GM19324 (cell line): Measurements from ENCODE around the gene GABRG3.

Experiments used
- ATAC-seq: cut with Tn5 transposase; IDR thresholded peaks from one replicate; pipeline ENCODE4 v1.9.1; 2021; ENCODE audit warnings: mild to moderate bottlenecking, moderate library complexity; ENCODE audit not compliant: unreplicated experiment, low FRiP score

The GABRG3 gene

GRCh38 chr15:27482287-27482686, 511.3 kb downstream of the GABRG3 start:
- ATAC-seq, result no peak

- ATAC-seq, result no peak
Observed at GRCh38 chr15:27483124-27483523, 512.1 kb downstream of the GABRG3 start.

- ATAC-seq, result no peak
Observed at GRCh38 chr15:27485265-27485664, 514.3 kb downstream of the GABRG3 start.

DNA sequence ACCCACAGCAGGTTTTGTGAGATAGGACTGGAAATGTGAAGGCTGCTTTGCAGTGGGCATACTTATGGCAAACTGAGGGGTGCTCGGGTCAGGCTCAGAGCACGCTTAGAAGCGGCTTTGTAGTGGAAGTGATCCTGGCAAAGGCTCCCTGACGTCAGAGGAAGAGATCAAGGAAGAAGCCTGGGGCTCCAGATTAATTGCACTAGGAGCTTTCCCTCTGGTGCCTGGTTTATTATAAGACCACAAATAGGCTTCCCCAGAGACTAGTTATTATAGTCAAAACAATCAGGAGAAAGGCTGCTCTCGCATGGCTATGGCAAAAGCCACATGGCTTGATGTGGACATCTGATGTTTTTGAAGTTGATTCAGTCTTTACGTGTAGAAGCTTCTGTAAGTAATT, 515.1 kb downstream of the GABRG3 start:
- no peak for ATAC-seq

GRCh38 chr15:27486683-27487647, 516.0 kb downstream of the GABRG3 start:
- no peak for ATAC-seq

GRCh38 chr15:27487846-27488245, 516.9 kb downstream of the GABRG3 start:
- ATAC-seq, result no peak

- no peak for ATAC-seq
Observed at GRCh38 chr15:27490867-27491595, 520.0 kb downstream of the GABRG3 start.

DNA sequence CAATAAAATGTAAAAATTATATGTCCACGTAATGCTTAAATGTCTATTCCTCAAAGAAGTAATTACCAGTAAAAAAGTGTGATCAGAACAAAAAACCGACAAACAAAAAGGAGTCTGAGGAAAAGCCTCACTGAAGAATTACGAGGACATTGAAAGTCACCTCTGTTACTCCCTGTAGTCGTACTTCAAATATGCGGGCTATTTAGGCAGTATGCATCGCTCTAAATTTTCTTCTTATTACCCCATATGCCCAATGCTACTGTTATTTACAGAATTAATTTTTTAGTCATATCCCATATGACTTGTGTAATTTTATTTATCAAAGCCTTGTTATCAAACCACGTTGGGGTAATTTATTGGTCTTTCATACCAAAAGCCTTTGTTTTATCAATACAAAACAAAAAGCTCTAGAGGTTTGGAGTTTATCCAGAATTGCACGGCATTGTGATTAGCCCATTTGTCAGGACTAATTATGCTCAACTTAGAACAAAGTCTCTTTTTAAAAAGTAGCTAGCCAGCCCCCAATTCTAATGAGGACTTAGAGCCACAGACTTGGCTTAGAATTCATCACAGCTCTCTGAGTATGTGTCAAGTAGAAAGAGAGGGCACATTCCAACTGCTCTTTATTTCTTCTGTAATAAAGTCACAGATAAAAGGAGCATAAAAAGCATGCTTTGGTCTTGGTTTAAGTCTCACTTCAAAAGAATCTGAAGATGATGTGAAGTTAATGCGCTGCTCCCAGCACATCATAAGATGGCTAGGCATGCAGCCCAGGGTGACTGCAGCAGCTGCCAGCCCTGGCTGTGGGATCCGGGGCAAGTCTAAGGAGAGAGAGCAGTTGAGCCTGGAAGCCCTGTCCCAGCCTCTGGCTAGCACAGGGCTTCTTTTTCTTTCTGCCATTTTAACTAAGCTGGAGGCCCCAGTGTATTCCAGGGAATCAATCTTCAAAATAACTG, 521.0 kb downstream of the GABRG3 start:
- ATAC-seq, result no peak

GRCh38 chr15:27495963-27496459, 525.0 kb downstream of the GABRG3 start:
- ATAC-seq, result no peak

GRCh38 chr15:27498700-27499099, 527.7 kb downstream of the GABRG3 start:
- no peak for ATAC-seq

DNA sequence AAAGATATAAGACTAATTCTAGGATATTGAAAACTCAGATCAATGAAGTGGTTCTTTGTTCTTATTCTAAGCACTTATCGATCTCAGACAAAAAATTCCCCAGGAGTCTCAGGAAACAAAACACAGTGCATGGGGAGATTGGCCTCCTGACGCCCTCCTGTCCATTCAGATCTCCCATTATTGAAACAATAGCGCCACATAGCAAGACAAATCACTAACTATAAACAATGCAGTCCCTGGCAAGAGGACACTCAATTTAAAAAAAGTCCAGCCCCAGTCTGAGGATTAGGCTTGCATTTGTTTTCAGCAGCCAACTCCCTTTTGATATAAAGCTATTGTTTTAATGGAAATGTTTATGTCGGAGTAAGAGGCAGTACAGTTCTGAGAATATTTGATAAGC, 528.2 kb downstream of the GABRG3 start:
- ATAC-seq, result no peak

GRCh38 chr15:27499719-27500118, 528.7 kb downstream of the GABRG3 start:
- no peak for ATAC-seq

- no peak for ATAC-seq
Observed at GRCh38 chr15:27500206-27500605, 529.2 kb downstream of the GABRG3 start.

DNA sequence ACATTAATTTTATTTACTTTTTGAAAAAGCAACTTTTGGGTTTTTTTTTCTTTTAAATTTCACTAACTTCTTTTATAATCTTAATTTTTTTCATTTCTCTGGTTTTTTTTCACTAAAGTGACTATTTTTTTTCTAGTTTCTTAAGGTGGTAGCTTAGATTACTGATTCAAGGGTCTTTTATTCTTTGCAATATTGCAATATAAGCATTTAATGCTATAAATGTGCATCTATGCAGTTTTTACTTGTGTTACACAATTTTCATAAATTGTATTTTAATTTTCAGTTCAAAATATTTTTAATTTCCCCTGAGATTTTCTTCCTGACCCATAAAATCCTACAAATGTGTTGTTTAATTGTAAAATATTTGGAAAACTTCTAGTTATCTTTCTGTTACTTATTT, 535.8 kb downstream of the GABRG3 start:
- ATAC-seq, result no peak

GRCh38 chr15:27509014-27509413, 538.0 kb downstream of the GABRG3 start:
- no peak for ATAC-seq

GRCh38 chr15:27512281-27513001, 541.5 kb downstream of the GABRG3 start:
- no peak for ATAC-seq

GRCh38 chr15:27514526-27514925, 543.5 kb downstream of the GABRG3 start:
- no peak for ATAC-seq

- no peak for ATAC-seq
Observed at GRCh38 chr15:27527490-27528067, 556.6 kb downstream of the GABRG3 start.

DNA sequence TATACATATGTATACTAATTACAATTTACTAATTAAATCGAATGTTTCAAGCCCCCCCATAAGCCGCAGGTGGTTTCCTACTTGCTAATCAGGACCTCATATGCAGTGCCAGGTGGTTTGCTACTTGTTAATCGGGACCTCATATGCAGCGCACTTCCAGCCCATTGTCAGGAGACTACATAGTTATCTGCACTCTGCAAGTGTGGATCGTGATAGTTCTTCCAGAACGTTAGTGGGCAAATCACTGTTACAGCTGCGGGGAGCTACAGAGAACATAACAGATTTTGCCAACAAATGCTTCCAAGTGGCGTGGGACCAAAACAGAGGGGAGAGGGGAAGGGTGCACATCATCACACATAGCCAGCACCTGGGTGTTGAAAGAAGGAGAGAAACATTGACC, 558.4 kb downstream of the GABRG3 start:
- no peak for ATAC-seq
